CD14-positive monocyte (primary cell): Measurements from ENCODE around the gene MYL6B. TPM values are rescaled to one million over a fixed set of nuclear protein-coding genes. Genes with fewer than 3 reads are reported as not detected.

Source experiments
- DNase-seq, 3 donors: peaks; one replicate each; pipeline ENCODE4 v3.0.0-alpha.2; 2011 to 2022
- H2AFZ ChIP-seq: 2 replicates; pipeline ENCODE4 v1.6.0; 2012; ENCODE audit warnings: mild to moderate bottlenecking, low read depth, low read length, inconsistent platforms; ENCODE audit not compliant: insufficient read depth, poor library complexity, severe bottlenecking
- H3K27ac ChIP-seq, 2 donors: 1 replicate in 1 of 2; 2 replicates in 1 of 2; pipeline ENCODE4 v1.5.1; 2012 to 2013; ENCODE audit warnings: low read length in 2 of 2, control low read depth in 1 of 2, inconsistent platforms in 1 of 2, low read depth in 1 of 2, mild to moderate bottlenecking in 1 of 2
- H3K27me3 ChIP-seq, 2 donors: one replicate each; pipeline versions ENCODE4 v1.6.0 to v1.6.1; 2011 to 2013; ENCODE audit warnings: low read length in 2 of 2; ENCODE audit not compliant: control insufficient read depth in 2 of 2, insufficient read depth in 2 of 2
- H3K36me3 ChIP-seq, 2 donors: replicated peaks in 1 of 2; 1 replicate in 1 of 2; 2 replicates in 1 of 2; pipeline versions ENCODE4 v1.5.1 to v1.6.1; 2012 to 2013; ENCODE audit warnings: low read length in 2 of 2, control low read depth in 1 of 2, inconsistent platforms in 1 of 2, mild to moderate bottlenecking in 1 of 2; ENCODE audit not compliant: insufficient read depth in 2 of 2, control insufficient read depth in 1 of 2
- H3K4me1 ChIP-seq, 2 donors: 1 replicate in 1 of 2; 2 replicates in 1 of 2; pipeline versions ENCODE4 v1.5.1 to v1.6.1; 2012 to 2013; ENCODE audit warnings: low read length in 2 of 2, control low read depth in 1 of 2, inconsistent platforms in 1 of 2, mild to moderate bottlenecking in 1 of 2, moderate library complexity in 1 of 2; ENCODE audit not compliant: insufficient read depth in 2 of 2, control insufficient read depth in 1 of 2
- H3K4me2 ChIP-seq: replicated peaks from 2 replicates; pipeline ENCODE3; 2012; ENCODE audit warnings: low read length, moderate library complexity, mild to moderate bottlenecking; ENCODE audit not compliant: poor library complexity, severe bottlenecking; ENCODE audit errors: extremely low read depth
- H3K4me3 ChIP-seq, 3 experiments: fragments of 200-600 bp in 1 of 3; sonication (generic) in 1 of 3; replicated peaks in 1 of 3; 1 replicate in 2 of 3; 2 replicates in 1 of 3; pipeline ENCODE4 v1.5.1; 2011 to 2013; ENCODE audit warnings: low read length in 3 of 3, mild to moderate bottlenecking in 3 of 3, control low read depth in 2 of 3, low read depth in 2 of 3, inconsistent platforms in 1 of 3, moderate library complexity in 1 of 3
- H3K79me2 ChIP-seq: 2 replicates; pipeline ENCODE4 v1.6.0; 2012; ENCODE audit warnings: mild to moderate bottlenecking, control low read depth, inconsistent platforms, low read length, moderate library complexity; ENCODE audit not compliant: insufficient read depth
- H3K9ac ChIP-seq: 2 replicates; pipeline ENCODE4 v1.6.0; 2017; ENCODE audit warnings: low read length, mild to moderate bottlenecking; ENCODE audit not compliant: insufficient read depth, poor library complexity, severe bottlenecking
- H3K9me3 ChIP-seq, 2 donors: replicated peaks in 1 of 2; 1 replicate in 1 of 2; 2 replicates in 1 of 2; pipeline versions ENCODE4 v1.5.1 to v1.6.1; 2012 to 2013; ENCODE audit warnings: low read length in 2 of 2, control low read depth in 1 of 2; ENCODE audit not compliant: control insufficient read depth in 1 of 2, insufficient read depth in 1 of 2
- H4K20me1 ChIP-seq: 2 replicates; pipeline ENCODE4 v1.6.0; 2012; ENCODE audit warnings: mild to moderate bottlenecking, low read length, control low read depth, moderate library complexity; ENCODE audit not compliant: insufficient read depth
- H3K27ac Mint-ChIP-seq, 7 donors: one replicate each; pipeline ENCODE4 v1.8.0; 2020; ENCODE audit warnings: mild to moderate bottlenecking in 7 of 7, mixed read lengths in 7 of 7, moderate library complexity in 6 of 7, inconsistent platforms in 2 of 7
- H3K27me3 Mint-ChIP-seq, 3 donors: one replicate each; pipeline ENCODE4 v1.8.0; 2021 to 2022; ENCODE audit warnings: low read depth in 3 of 3, mild to moderate bottlenecking in 3 of 3, mixed read lengths in 3 of 3, moderate library complexity in 3 of 3, inconsistent platforms in 1 of 3
- H3K36me3 Mint-ChIP-seq, 2 donors: one replicate each; pipeline ENCODE4 v1.8.0; 2020; ENCODE audit warnings: mixed read lengths in 2 of 2, inconsistent platforms in 1 of 2, mild to moderate bottlenecking in 1 of 2
- H3K4me1 Mint-ChIP-seq: one replicate; pipeline ENCODE4 v1.8.0; 2020; ENCODE audit warnings: mild to moderate bottlenecking, mixed read lengths
- H3K4me3 Mint-ChIP-seq, 2 donors: one replicate each; pipeline ENCODE4 v1.8.0; 2020; ENCODE audit warnings: mild to moderate bottlenecking in 2 of 2, mixed read lengths in 2 of 2, moderate library complexity in 1 of 2
- H3K9me3 Mint-ChIP-seq, 7 donors: one replicate each; pipeline ENCODE4 v1.8.0; 2020 to 2022; ENCODE audit warnings: mixed read lengths in 7 of 7, mild to moderate bottlenecking in 6 of 7, moderate library complexity in 6 of 7, inconsistent platforms in 2 of 7
- CTCF ChIP-seq: fragments of 200-600 bp; IDR thresholded peaks from one replicate; pipeline ENCODE4 v1.8.0; 2022; ENCODE audit warnings: antibody characterized with exemption, mild to moderate bottlenecking
- WGBS: methylation state at CpG from one replicate; pipeline ENCODE4 v1.1.5; 2013; ENCODE audit warnings: missing lambda C conversion rate; ENCODE audit not compliant: insufficient coverage; 5-methylcytosine and 5-hydroxymethylcytosine counted together
- intact Hi-C, 2 donors: fragments of 100-400 bp; cut with micrococcal nuclease; formaldehyde crosslinking; loops; one replicate each; pipeline versions ENCODE4 v1.15.0 to v1.15.1; 2023
- polyA plus RNA-seq, 3 donors: library from polyadenylated mRNA; depleted of rRNA in 1 of 3; unstranded in 2 of 3; stranded (reverse) in 1 of 3; fragments of 300-500 nt in 2 of 3; fragments of >200 nt in 1 of 3; fragmentation: Illumina TruSeq in 2 of 3; gene quantifications; 1 replicate in 2 of 3; 2 replicates in 1 of 3; pipeline ENCODE4 v1.2.3, GENCODE V29; 2012 to 2021

Gene MYL6B
- polyA plus RNA-seq, 3 donors = 2.7 to 4.3 (median 4.1) TPM

- TF ChIP-seq CTCF = no peak
- intact Hi-C loops = loop anchor here in 1 of 2 donors (5.0 to 10.0 kb wide), 2 partner anchors 62 to 109 kb away; partner anchors contain the start of genes RPS26 and SUOX
- Histone ChIP-seq H3K36me3 (peaks cover 22 to 29% of the 10 kb centered on the region in 2 donors), H3K79me2 (peaks cover 35% of the 10 kb centered on the region), H3K4me2 (peak within 1 kb of the TSS; percentile 81), H2AFZ (peak within 1 kb of the TSS; percentile 84), H3K4me3 (peak within 1 kb of the TSS; percentile 69 to 85 (median 83)), H3K9me3 (no peaks in the 10 kb centered on the region), H3K9ac (peak within 1 kb of the TSS; percentile 79), H3K27me3 (no peaks in the 10 kb centered on the region), H3K4me1 (peaks cover 19 to 23% of the 10 kb centered on the region in 2 donors), H4K20me1 (peaks cover 8% of the 10 kb centered on the region), H3K27ac (peak within 1 kb of the TSS; percentile 43 to 77)
- peak; percentile 92 to 96 (median 95) for DNase-seq
- H3K27ac Mint-ChIP-seq = peak within 1 kb of the TSS; percentile 78 to 96 (median 93)
- H3K4me3 Mint-ChIP-seq = peak within 1 kb of the TSS; percentile 99
- H3K4me1 Mint-ChIP-seq = peaks cover 23% of the 10 kb centered on the region
- H3K27me3 Mint-ChIP-seq = peaks cover 0 to 5% (median 2%) of the 10 kb centered on the region in 3 donors
- peaks cover 27 to 30% of the 10 kb centered on the region in 2 donors for H3K36me3 Mint-ChIP-seq
- WGBS = 0% methylated on average over 58 of the region's 60 CpGs
- peaks cover 0 to 1% (median 0%) of the 10 kb centered on the region in 7 donors for H3K9me3 Mint-ChIP-seq
Measured at GRCh38 chr12:56104109-56104814, 48.1 kb upstream of the MYL6B start, which contains the start of gene PA2G4. Gene PA2G4, plus strand, starts transcription at chr12:56104559. Its CDS starts 179 bp downstream, at chr12:56104738.

GRCh38 chr12:56104815-56105608 is 47.4 kb upstream of the MYL6B start:
- Histone ChIP-seq H3K4me1 (peaks cover 19 to 23% of the 10 kb centered on the region in 2 donors), H3K4me3 (peak overlapping the region; percentile 69 to 85 (median 83)), H4K20me1 (peaks cover 8% of the 10 kb centered on the region), H3K27ac (peak overlapping the region; percentile 43 to 77), H3K9me3 (no peaks in the 10 kb centered on the region), H3K27me3 (no peaks in the 10 kb centered on the region), H3K4me2 (peak overlapping the region; percentile 81), H3K36me3 (peaks cover 30 to 37% of the 10 kb centered on the region in 2 donors), H3K9ac (peak overlapping the region; percentile 79), H2AFZ (peak overlapping the region; percentile 84), H3K79me2 (peaks cover 35% of the 10 kb centered on the region)
- WGBS = under 1% methylated on average over 35 of the region's 40 CpGs
- Mint-ChIP-seq H3K27ac (peak overlapping the region; percentile 78 to 96 (median 93)), H3K4me1 (peaks cover 23% of the 10 kb centered on the region), H3K9me3 (no peaks in the 10 kb centered on the region), H3K27me3 (peaks cover 0 to 5% (median 2%) of the 10 kb centered on the region in 3 donors), H3K4me3 (peak overlapping the region; percentile 99), H3K36me3 (peaks cover 34 to 38% of the 10 kb centered on the region in 2 donors)
- intact Hi-C loops = loop anchor here in 1 of 2 donors (5.0 to 10.0 kb wide), 2 partner anchors 63 to 110 kb away; partner anchors contain the start of genes RPS26 and SUOX
- no peak for DNase-seq
- TF ChIP-seq CTCF = no peak
